HG02840 (cell line): Measurements from ENCODE around the gene F2RL1.
"Not testable (repeated sequence)": the region's sequence is repeated elsewhere in the genome, so short reads cannot be mapped to it uniquely, and the experiment has no call there.

Experiments
- ATAC-seq: cut with Tn5 transposase; IDR thresholded peaks from one replicate; pipeline ENCODE4 v1.9.1; 2021; ENCODE audit warnings: mild to moderate bottlenecking, moderate library complexity, moderate number of reproducible peaks; ENCODE audit not compliant: unreplicated experiment, low FRiP score

F2RL1 gene, protein sequence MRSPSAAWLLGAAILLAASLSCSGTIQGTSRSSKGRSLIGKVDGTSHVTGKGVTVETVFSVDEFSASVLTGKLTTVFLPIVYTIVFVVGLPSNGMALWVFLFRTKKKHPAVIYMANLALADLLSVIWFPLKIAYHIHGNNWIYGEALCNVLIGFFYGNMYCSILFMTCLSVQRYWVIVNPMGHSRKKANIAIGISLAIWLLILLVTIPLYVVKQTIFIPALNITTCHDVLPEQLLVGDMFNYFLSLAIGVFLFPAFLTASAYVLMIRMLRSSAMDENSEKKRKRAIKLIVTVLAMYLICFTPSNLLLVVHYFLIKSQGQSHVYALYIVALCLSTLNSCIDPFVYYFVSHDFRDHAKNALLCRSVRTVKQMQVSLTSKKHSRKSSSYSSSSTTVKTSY

DNA sequence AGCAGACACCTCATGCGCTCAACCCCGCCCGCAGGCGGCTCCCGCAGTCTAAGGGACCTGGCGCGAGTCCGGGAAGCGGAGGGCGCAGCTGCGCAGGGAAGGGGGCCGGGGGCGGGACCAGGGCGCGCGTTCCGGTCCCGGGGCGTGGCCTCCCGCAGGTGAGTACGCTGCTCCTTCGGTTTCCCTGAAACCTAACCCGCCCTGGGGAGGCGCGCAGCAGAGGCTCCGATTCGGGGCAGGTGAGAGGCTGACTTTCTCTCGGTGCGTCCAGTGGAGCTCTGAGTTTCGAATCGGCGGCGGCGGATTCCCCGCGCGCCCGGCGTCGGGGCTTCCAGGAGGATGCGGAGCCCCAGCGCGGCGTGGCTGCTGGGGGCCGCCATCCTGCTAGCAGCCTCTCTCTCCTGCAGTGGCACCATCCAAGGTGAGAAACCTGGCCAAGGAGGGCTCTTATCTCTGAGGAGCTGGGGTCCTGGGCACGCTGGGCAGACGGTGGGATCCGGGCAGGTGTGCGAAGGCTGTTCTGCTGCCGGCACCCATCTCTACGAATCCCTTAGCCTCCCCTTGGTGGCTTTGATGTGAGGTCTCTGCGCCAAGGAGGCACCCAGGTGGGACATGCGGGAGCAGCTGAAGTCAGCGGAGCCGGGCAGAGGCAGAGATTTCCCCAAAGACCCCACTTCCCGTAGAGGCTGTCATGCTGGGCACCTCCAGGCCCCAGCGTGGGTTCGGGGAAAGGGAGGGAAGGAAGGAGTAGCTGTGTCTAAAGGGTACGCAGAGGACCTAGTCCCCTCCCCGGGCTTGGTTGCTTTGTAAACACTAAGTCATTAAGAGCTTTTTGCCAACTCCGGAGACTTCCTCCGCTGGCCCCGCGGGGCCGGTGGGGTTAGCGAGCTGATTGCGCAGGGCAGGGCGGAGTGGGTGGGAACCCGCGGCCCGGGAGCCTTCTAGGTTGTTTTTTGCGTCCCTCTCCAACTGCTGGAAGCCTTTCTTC is at the start of gene F2RL1:
TSS of gene F2RL1 (plus strand) at position 187 of the 988 bp plus-strand sequence. CDS start at position 340, 153 bp downstream.
- ATAC-seq: no peak

DNA sequence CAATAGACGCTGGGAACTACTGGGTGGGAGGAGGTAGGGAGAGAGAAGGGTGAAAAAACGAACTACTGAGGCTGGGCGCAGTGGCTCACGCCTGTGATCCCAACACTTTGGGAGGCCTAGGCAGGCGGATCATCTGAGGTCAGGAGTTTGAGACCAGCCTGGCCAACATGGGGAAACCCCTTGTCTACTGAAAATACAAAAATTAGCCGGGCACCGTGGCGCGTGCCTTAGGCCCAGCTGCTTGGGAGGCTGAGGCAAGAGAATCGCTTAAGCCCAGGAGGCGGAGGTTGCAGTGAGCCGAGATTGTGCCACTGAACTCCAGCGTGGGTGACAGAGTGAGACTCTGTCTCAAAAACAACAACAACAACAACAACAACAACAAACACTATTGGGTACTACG is 47.8 kb upstream of the F2RL1 start:
- ATAC-seq: not testable (repeated sequence)

DNA sequence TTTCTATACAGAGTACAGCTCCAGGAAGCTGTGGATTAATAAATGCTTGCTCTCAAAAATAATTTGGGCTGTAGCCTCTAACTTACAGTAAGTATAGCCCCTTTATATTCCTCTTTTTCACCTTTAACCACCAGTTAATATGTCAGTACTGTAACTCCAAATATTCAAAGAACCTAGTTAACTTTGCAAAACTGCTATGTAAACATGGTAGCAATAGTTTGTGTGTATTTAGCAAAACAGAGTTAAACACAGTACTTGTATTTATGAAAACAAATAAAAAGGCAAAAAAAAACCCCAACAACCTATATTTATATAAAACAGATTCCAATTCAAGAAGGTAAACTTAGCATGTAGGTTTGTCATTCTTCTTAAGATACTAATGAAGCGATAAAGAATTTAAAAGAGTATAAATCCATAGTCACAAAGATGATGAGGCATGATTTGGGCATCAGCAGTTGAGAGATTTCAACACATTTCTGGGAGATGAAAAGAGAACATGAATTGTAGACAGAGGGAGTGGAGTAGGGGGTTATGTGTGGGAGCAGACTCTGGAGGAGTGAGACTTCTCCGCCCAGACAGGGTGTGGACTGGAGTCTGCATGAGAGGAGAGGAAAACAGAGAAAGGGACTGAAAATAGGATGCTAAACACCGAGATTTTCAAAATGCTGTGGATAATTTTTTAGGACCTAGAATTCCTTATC is 47.0 kb upstream of the F2RL1 start:
- ATAC-seq: no peak

DNA sequence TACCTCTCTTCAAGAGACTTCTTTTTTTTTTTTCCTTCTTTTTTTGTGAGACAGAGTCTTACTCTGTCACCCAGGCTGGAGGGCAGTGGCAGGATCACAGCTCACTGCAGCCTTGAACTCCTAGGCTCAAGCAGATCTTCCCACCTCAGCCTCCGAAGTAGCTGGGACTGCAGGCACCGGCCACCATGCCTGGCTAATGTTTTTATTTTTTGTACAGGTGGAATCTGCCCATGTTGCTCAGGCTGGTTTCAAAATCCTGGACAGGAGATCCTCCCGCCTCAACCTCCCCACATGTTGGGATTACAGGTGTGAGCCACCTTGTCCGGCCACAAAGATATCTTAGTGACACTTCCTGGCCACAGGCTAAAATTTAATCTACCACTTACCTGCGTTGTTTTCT is 42.9 kb upstream of the F2RL1 start:
- ATAC-seq: no peak

DNA sequence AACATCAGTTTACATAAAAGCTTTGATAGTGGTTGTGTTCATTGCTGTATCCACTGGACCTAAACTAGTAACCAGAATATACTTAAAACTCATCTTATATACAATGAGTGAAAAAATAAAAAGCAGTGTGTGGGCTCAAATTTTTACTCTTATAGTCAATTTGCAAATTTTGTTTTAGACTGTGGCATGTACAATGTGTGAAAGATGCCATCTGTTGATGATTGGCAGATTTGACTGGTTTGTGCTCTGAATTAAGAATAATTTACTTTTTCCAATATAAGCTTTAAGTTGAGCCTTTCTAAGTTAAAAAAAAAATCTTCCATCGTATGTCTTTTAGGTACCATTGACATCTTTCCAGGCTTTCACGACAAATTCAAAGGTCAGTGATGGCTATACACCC is 42.4 kb upstream of the F2RL1 start:
- ATAC-seq: no peak

DNA sequence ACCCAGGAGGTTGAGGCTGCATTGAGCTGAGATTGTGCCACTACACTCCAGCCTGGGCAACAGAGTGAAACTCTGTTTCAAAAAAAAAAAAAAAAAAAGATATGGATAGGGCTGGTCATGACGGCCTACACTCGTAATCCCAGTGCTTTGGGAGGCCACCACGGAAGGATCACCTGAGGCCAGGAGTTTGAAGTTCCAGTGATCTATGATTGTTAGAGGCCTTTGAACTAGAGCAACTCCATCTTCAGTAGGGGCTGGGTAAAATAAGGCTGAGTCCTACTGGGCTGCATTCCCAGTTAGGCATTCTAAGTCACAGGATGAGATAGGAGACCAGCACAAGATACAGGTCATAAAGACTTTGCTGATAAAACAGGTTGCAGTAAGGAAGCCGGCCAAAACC is 38.2 kb upstream of the F2RL1 start:
- not testable (repeated sequence) for ATAC-seq

DNA sequence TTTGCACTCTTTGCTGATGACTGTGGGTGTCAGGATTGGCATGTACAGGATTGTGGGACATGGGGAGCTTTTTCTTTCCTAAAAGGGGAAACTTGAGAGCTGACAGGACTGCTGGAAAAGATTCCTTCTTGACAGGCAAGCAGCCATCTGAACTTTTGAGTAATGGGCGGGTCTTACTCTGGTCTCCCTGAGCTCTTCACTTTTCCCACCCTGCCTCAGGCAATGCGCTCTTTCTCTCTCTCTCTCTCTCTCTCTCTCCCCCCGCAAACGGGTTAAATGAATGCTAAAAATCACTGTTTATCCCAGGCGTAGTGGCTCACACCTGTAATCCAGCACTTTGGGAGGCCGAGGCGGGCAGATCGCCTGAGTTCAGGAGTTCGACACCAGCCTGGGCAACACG is 37.1 kb upstream of the F2RL1 start:
- no peak for ATAC-seq

DNA sequence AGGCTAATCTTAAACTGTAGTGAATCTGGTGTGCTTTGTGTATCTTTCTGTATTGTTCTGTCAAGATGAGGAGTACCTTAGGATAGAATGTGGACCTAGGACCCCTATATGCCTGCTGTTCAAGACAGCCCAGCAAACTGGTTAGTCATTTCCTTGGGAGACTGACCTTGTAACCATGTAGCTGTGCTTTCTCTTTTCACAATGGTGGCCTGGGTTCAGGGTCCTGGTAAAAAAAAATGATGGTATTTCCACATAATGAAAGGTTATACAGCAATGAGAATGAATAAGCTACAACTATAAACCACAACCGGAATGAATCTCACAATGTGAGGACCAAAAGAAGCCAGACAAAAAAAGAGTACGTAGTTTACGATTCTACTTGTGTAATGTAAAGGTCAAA is 36.4 kb upstream of the F2RL1 start:
- ATAC-seq: no peak

DNA sequence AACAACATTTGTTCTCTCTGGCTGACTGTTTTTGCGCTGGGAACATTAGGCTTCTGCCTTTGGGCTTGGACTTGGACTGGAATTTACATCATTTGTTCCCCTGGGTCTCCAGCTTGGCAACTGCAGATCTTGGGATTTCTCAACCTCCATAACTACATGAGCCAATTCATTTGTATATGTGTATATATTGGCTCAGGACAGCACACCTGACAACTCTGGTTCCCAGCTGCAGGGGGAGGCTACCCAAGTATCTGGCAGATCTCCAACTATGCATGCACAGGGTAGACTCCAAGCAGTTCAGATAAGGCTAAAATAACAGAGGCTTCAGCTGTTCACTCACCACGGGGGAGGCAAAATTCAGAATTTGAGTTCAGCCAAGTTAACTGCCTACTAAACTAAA is 31.6 kb upstream of the F2RL1 start:
- ATAC-seq: no peak

DNA sequence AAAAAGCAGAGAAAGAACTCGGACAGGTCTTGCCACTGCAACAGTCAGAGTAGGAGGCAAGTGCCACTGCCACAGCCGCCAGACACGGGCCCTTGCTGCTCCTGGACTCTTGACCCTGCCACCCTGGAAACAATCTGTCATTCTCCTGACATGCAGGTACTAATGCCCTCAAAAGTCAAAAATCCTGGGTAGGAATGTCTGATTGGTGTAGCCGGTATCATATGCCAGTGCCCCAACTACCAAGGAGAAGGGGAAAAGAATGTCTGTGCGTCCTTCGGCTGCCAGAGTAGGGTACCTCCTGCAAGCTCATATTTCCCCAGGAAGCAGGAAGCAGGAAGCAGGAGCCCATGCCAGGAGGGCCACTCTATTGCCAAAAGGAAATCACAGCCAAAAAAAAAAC is 30.5 kb upstream of the F2RL1 start:
- no peak for ATAC-seq

DNA sequence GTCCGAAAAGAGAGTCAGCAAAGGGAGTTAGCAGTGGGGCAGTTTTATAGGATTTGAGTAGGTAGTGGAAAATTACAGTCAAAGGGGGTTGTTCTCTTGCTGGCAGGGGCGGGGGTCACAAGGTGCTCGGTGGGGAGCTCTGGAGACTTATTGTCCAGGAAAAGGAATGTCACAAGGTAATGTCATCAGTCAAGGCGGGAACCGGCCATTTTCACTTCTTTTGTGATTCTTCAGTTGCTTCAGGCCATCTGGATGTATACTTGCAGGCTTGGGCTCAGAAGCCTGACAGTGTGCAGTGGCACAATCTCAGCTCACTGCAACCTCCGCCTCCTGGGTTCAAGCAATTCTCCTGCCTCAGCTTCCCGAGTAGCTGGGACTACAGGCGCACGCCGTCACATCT is 29.6 kb upstream of the F2RL1 start:
- ATAC-seq: not testable (repeated sequence)

DNA sequence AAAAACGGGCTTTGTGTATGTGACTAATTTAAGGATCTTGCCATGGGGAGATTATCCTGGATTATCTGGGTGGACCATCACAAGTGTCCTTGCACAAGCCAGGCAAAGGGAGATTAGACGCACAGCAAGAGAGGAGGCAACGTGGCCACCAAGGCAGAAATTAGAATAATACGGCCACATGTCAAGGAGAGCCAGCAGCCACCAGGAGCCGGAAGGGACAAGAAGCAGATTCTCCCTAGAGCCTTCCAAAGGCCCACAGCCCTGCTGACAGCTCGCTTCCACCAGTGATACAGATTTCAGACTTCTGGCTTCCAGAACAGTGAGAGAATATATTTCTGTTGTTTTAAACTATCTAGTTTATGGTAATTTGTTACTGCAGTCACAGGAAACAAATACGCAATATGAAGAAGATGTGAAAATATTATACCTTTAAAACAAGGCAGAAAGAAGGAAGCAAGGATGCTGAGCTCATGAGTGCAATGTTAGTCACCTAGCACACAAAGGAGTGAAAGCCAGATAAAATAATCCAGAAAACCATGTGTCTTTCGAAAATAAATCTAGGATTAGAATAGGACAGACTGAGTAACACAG is 28.7 kb upstream of the F2RL1 start:
- no peak for ATAC-seq

DNA sequence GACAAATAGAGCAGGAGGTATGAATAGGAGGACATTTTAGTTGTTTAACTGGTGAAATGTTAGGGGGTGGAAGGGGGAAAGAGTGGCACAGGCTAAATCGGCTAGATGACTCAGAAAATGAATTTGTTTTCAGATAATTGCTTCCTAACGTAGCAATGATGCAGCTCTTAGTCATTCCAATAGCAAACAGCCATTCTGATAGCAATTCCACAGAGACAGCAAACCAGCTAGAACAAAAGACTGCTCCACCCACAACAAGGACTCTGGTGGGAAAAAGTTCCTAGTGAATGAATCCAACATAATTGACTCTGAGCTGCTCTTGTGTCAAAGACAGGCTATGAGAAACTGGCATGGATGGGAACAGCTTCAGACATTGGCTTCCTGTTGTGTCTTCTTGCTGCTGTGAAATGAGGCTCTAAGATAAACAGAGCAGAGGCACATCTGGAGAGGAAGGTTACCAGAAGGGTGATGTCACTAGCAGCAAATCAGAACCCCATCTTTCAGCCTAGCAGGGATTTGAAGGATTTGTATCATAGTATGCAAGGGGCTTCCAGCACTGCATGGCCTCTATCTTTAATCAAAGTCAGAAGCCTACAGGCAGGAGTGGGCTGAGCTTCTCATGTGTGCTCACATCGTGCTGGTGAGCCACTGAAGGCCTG is 28.1 kb upstream of the F2RL1 start:
- no peak for ATAC-seq

DNA sequence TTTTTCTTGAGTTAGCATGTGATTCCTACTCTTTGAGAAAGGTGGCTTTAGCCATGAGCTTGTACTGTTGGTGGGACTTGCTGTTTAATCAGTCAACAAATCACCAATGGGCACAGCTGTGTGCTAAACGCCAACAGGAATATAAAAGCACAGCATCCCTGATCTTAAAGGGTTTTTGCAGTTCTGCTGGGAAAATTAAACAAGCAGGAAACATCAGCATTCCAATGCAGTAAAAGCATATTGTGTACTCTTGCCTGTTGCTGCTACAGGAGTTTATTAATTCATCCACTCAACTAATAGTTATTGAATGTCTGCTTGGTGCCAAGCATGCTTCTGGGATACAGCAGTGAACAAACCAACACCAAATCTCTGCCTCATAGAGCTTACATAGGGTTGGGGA is 27.4 kb upstream of the F2RL1 start:
- ATAC-seq: no peak

DNA sequence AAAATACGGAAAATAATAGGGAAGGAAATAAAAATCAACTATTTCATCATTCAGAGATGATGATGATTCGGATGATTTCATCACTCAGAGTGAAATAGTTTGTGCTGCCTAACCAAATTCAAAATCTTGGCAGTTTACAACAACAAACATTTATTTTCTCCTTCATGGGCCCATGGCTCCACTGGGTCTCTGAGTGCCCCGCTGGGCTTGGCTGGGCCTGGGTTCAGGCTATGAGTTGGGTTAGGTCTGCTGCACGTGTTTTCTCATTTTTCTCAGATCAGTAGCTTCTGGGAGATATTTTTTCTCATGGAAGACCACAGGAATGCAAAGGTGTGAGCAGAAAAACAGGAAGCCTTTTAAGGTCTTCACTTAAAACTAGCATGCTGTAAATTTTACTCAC is 24.0 kb upstream of the F2RL1 start:
- ATAC-seq: no peak

DNA sequence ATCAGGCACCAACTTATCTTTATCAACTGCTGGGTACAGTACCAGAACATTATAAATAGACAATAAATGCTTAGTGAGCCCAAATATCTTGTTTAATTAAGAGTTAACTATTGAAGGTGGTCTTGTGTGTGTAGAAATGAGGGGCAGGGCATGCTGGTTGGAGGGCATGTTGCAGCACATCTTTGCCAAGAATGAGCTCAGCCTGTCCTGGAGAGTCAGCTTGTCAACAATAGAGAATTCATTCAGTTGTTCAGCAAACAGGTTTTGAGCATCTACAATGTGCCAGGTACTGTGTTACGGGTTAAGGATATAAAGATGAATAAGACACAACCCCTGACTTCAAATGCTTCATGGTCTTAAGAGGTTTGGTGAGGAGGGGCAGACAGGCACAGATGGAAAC is 19.2 kb upstream of the F2RL1 start:
- no peak for ATAC-seq

DNA sequence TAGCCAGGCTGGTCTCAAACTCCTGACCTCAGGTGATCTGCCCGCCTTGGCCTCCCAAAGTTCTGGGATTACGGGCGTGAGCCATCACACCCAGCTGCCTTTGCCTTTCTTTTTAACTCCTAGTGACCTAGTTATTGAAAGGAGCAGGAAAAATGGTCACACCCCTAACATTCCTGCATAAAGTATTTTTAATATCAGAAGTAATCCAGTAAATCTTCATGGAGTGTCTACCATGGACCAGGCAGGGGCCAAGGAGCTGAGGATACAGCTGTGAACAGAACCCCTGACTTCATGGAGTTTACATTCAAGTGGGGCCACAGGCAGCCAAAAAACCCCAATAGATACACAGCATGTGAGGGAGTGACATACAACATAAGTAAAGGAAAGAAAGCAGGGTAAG is 18.3 kb upstream of the F2RL1 start:
- ATAC-seq: no peak

DNA sequence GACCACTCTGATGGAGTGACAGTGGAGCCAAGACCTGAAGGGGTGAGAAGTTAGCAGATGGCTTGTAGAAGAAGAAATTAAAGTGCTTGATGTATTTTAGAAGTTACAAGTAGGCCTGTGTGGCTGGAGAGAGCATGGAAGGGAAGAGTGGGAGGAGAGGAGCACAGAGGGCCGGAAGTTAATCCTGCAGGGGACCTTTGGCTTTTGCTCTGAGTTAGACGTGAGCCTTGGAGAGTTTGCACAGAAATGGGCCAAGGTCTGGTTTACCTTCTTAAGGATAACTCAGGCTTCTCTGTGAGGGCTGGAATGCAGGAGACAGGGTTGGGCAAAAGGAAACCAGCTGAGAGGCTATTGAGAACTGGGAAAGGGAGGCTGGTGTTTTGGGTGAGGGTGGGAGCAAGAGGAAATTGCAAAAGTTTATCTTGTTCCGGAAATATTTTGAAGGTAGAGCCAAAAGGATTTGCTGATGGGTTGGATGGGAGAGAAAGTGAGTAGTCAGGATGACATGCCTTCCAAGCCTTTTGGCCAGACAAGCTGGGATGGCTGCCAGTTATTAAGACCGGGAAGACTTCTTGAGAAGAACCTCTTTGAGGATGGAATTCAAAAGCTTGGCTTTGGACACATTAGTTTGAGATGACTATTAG is 17.5 kb upstream of the F2RL1 start:
- no peak for ATAC-seq

DNA sequence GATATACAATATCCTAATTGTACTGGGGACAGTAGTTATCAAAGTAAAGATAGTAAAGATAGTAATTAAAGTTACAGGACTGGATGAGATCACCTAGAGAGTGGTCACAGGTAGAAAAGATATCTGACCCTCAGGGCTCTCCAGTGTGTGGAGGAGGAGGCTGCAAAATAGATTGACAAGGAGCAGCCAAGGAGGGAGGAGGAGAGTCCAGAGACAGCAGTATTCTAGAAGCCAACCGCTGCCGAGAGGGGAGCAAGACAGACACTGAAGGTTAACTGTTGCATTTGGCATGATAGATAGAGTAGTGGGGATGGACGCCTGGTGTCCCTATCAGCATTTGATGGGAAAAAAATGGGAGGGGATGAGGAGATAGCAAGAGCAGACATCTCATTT is 17.0 kb upstream of the F2RL1 start:
- no peak for ATAC-seq

DNA sequence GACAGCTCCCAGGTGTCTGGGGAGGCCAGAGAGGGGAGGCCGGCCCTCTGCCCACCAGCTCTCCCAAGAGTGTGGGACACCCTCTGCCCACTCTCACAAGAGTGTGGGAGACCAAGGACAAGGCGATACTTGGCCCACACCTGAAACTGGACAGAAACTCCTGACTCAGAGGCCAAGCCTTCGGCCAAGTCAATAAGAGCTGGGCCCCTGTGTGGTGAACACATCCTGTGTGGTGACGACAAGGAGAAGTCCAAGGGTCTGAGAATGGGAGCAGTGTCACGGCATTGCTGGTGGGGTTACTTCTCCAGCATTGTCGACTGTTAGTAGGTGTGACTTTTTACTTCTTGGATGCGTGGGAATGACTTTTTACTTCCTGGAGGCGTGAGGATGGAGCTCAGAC is 14.6 kb upstream of the F2RL1 start:
- ATAC-seq: no peak
